HTERT RPE-1 (cell line): ENCODE results near the gene CPED1.
"Not testable (repeated sequence)": the region's sequence is repeated elsewhere in the genome, so short reads cannot be mapped to it uniquely, and the experiment has no call there.

Experiments
- in situ Hi-C: fragments of 300-500 bp; cut with MboI; formaldehyde crosslinking; loops from 4 replicates; pipeline ENCODE4 v1.14.3; 2020; ENCODE audit warnings: low sequenced_read_pairs

The CPED1 gene

GRCh38 chr7:121178452-121178851 lies 189.9 kb downstream of the CPED1 start:
- in situ Hi-C loops: no loop called here

GRCh38 chr7:121178869-121179497 lies 190.5 kb downstream of the CPED1 start:
- in situ Hi-C loops: no loop called here

DNA sequence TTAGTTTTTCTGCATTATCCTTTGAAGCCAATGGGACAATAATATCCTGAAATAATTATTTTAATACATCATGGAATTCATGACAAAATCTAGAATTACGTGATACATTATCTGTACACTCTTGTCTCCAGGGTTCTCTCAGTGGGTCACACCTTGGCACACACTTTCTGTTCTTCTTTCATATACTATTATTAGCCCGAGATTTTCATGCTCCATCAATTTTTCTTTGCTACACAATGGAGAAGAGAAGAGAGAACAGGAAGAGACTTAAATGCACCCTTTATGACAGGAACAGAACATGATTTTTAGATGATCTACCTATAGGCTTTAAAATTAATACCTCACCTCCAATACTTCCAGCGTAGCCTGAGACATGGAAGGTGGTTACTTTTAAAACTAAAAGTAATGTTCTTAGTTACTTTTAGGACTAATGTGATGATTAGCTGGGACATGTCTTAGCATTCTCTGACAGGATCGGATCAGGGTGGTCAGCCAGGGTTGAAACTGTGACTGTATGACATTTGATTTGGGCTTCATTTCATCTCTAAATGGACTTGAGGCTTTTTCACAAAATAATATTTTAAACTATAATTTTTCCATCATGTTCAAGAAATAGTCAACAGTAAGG lies 192.0 kb downstream of the CPED1 start:
- in situ Hi-C loops: no loop called here

- in situ Hi-C loops: no loop called here
These were observed 192.8 kb downstream of the CPED1 start for GRCh38 chr7:121181357-121181756.

- in situ Hi-C loops: no loop called here
These were observed 193.8 kb downstream of the CPED1 start for GRCh38 chr7:121182281-121182680.

DNA sequence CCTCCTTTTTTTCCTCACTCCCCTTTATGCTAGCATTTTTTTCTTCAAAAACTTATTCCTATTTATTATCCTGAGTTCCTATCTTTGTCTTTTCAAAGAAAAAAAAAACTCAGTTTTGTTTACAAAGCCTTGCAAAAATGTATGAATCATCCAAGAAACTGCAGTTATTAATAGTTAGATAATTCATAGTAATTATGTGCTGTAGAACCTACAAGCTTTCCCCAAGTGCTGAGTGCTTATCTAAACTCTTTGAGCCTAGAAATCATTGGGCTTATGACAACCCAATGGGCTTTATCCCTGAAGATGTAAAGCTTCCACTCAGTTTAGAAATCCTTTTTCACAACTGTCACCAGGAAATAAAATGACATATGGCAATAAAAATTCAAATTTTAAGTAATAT lies 194.4 kb downstream of the CPED1 start:
- in situ Hi-C loops: no loop called here

- in situ Hi-C loops: not testable (repeated sequence)
These were observed 195.4 kb downstream of the CPED1 start for GRCh38 chr7:121183883-121184282.

GRCh38 chr7:121186746-121187145 lies 198.2 kb downstream of the CPED1 start:
- in situ Hi-C loops: no loop called here

- in situ Hi-C loops: no loop called here
These were observed 198.7 kb downstream of the CPED1 start for GRCh38 chr7:121187222-121187621.

DNA sequence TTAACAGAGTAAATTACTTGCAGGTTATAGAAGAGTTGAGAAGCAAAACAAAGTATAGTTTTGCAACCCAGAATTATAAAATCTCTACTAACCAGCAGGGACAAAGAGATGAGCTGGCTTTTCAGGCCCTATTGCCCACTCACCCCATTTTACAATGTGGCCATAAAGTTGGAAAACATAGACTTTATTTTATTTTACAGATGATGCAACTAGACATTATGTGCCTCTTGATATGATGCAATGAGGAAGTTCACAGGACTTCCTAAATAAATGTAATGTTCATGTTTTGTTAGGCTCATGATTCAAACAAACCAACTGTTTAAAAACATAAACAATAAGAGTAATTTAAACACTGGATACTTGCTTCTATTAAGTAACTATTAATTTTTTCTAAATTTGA lies 199.2 kb downstream of the CPED1 start:
- in situ Hi-C loops: no loop called here

DNA sequence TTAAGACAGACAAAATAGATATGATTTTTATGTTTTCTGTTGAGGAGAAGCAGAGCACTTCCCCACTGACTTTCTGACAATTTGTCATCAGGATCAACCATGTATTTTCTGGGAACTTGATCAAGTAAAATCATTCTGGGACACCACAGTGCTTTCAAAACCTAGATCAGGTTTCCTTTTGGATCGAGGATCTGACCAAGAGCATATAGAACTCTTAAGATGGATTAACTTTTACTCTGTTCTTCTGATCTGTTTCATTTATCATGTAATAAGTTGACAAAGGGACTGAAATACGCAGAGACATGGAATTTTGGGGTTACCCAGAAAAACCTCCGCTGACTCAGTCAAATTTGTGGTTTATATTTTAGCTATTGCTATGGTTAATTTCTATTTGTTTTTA lies 204.3 kb downstream of the CPED1 start:
- in situ Hi-C loops: no loop called here

- in situ Hi-C loops: no loop called here
These were observed 206.5 kb downstream of the CPED1 start for GRCh38 chr7:121195010-121195409.

- in situ Hi-C loops: no loop called here
These were observed 207.4 kb downstream of the CPED1 start for GRCh38 chr7:121195874-121196273.

GRCh38 chr7:121196286-121196685 lies 207.8 kb downstream of the CPED1 start:
- in situ Hi-C loops: no loop called here

GRCh38 chr7:121197455-121197854 lies 208.9 kb downstream of the CPED1 start:
- in situ Hi-C loops: no loop called here

- in situ Hi-C loops: no loop called here
These were observed 210.0 kb downstream of the CPED1 start for GRCh38 chr7:121198502-121198901.

GRCh38 chr7:121202125-121202524 lies 213.6 kb downstream of the CPED1 start:
- in situ Hi-C loops: no loop called here

DNA sequence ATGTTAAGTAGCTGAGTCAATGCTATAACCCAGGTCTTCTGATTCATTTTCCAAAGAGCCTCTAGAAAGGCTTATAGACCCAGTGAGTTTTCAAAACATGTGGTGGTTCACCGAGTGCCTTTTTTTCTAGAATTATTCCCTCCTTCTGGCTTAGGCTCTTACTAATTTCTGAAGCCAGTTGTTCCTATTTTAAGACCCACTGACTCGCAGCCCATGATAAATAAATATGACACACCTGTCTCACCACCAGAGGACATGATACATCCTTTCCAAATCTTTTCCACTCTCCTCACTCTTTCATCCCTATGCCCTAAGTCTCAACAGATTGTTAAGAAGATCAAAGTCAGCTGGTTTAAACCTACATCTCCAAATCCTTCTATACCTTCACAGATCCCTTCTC lies 214.3 kb downstream of the CPED1 start:
- in situ Hi-C loops: no loop called here

GRCh38 chr7:121204537-121204936 lies 216.0 kb downstream of the CPED1 start:
- in situ Hi-C loops: no loop called here

DNA sequence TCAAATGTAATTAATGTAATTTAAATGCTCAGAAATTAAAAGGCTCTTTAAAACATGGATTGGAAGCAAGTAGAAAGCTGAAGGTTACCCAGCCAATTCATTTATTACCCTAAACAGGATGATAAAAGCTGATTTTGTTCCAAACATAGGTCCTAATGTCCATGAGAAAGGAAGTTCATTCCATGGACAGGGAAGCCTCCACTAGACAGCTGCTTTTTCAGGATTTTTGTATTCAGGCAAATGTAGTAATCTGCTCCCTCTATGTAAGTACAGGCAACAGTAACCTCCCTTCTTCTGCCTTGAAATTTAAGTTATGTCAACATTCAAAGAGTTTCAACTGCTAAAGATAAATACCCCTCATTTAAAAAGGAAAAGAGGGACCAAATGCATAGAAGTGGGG lies 217.3 kb downstream of the CPED1 start:
- in situ Hi-C loops: no loop called here

DNA sequence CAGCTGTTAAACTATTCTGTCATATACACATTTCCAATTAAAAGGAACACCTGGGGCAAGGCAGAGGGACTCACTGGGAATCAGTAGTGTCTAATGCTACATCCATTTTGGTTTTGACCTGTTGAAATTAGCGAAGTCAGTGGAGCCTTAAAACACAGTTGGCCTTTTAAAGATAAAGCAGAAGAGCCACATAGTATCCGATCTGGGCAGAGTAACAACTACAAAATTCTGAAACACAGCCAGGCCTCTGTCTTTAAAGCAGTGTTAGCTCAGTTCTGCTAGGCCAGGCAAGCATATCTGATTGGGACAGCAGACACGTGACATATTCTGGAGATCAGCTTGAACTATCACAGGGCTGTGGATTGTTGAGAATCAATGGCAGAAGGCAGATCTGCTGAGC lies 222.7 kb downstream of the CPED1 start:
- in situ Hi-C loops: no loop called here

DNA sequence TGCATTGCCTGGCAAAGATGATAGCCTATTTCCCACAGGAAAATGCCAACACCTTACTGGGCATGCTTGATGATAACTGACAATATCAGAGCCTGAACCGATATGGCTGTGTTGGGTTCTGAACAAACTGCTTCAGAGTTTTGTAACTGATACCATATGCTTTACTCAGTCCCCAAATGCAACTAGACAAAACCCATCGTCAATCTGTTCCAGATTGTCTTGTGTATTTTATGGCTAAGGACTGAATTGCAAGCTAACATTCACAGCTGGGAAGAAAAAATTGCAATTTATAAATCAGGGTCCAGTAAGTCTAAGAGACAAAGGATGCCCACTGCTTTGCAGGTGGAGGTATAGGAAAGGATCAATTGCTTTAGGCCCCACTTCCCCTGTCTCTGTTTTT lies 223.5 kb downstream of the CPED1 start:
- in situ Hi-C loops: no loop called here

DNA sequence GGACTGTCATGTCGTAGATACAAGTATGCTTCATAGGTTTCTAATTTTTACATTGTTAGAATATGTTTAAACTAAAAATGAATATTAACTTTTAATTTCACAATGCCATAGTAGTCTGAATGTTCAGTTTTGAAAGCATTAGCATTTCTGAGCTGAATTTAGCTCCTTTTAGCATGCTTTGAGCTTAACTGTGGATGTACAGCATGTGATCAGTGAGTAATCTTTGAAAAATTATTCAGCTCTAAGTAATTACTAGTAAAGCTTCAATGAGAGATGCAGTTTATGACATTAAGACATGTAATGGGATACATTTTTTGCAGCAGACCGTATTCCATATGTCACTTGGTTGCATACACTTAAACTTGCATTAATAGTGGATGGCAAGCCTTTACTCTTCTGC lies 226.1 kb downstream of the CPED1 start:
- in situ Hi-C loops: no loop called here
